Osteoblast (primary cell): Measurements from ENCODE around the gene HTRA3. TPM values are rescaled to one million over a fixed set of nuclear protein-coding genes. Genes with fewer than 3 reads are reported as not detected.

Source experiments
- total RNA-seq: library from RNA; depleted of rRNA; stranded (reverse); fragments of >200 nt; gene quantifications from 2 replicates; pipeline ENCODE4 v1.2.3, GENCODE V29; 2012

The HTRA3 gene
- total RNA-seq, 1 donor, result 4.0 TPM

Other genes starting within 250 kb of the HTRA3 start
- 0.29 and 0.36 TPM in 2 replicates for gene ABLIM2, start 110.9 kb upstream of the HTRA3 start, total RNA-seq
- gene SH3TC1, start 70.5 kb upstream of the HTRA3 start, total RNA-seq, result 3.5 and 3.6 TPM in 2 replicates
- gene ACOX3, start 171.0 kb downstream of the HTRA3 start, total RNA-seq, result 24.2 and 29.2 TPM in 2 replicates
- gene TRMT44, start 171.0 kb downstream of the HTRA3 start, total RNA-seq, result 19.7 and 21.7 TPM in 2 replicates